Ishikawa (cell line): ENCODE measurements around the gene SZRD1.

Experiments used
- CEBPB ChIP-seq: IDR thresholded peaks from 2 replicates; pipeline ENCODE4 v1.6.1; 2012
- CREB1 ChIP-seq: IDR thresholded peaks from 2 replicates; pipeline ENCODE4 v1.6.1; 2012; ENCODE audit warnings: low read depth
- EGR1 ChIP-seq: IDR thresholded peaks from 2 replicates; pipeline ENCODE4 v1.6.1; 2012
- EP300 ChIP-seq: IDR thresholded peaks from 2 replicates; pipeline ENCODE4 v1.6.1; 2012; ENCODE audit warnings: borderline replicate concordance
- FOXM1 ChIP-seq: IDR thresholded peaks from 2 replicates; pipeline ENCODE4 v1.6.1; 2012; ENCODE audit warnings: low read depth, borderline replicate concordance
- NFIC ChIP-seq: IDR thresholded peaks from 2 replicates; pipeline ENCODE4 v1.6.1; 2012
- RAD21 ChIP-seq: IDR thresholded peaks from 2 replicates; pipeline ENCODE4 v1.6.1; 2012; ENCODE audit warnings: low read depth
- TAF1 ChIP-seq: IDR thresholded peaks from 2 replicates; pipeline ENCODE4 v1.6.1; 2012; ENCODE audit warnings: low read depth, mild to moderate bottlenecking
- TCF12 ChIP-seq: IDR thresholded peaks from 2 replicates; pipeline ENCODE4 v1.6.1; 2012; ENCODE audit warnings: low read depth
- TEAD4 ChIP-seq: IDR thresholded peaks from 2 replicates; pipeline ENCODE4 v1.6.1; 2012
- YY1 ChIP-seq: IDR thresholded peaks from 2 replicates; pipeline ENCODE4 v1.6.1; 2012; ENCODE audit warnings: low read depth
- ZBTB7A ChIP-seq: IDR thresholded peaks from 2 replicates; pipeline ENCODE4 v1.6.1; 2012; ENCODE audit warnings: low read depth
- TF ChIP-seq, protein P1 (sequence below): IDR thresholded peaks from 2 replicates; pipeline ENCODE4 v1.6.1; 2012
- TF ChIP-seq, protein P2 (sequence below): IDR thresholded peaks from 2 replicates; pipeline ENCODE4 v1.6.1; 2012; ENCODE audit warnings: low read depth, mild to moderate bottlenecking
- TF ChIP-seq, protein P3 (sequence below): IDR thresholded peaks from 2 replicates; pipeline ENCODE4 v1.6.1; 2012

SZRD1 gene

DNA sequence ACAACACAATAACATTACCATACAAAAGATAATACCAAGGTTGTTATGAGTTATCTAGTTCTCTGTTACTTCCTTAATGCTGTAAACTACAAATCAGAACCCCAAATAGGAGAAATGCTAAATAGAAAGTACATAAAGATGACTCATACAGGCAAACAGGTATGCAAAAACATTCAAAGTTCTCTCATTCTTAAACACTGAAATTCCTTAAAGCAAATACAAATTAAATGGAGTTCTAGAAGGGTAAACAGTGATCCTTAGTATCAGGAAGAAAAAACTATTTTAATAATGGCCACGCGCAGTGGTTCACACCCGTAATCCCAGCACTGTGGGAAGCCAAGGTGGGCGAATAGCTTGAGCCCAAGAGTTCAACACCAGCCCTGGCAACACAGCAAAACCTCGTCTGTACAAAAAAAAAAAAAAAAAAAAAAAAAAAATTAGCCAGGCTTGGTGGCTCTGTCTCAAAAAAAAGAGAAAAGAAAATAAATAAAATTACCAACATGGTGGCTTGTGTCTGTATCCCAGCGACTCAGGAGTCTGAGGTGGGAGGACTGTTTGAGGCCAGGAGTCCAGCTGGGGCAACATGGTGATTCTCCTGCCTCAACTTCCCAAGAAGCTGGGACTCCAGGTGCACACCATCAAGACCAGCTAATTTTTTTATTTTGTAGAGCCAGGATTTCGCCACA lies 32.2 kb upstream of the SZRD1 start:
- TF ChIP-seq TCF12 (no peak), TEAD4 (no peak), ZBTB7A (no peak), NFIC (no peak), RAD21 (no peak), EP300 (no peak), YY1 (no peak), FOXM1 (no peak), CEBPB (no peak), TAF1 (no peak), CREB1 (no peak), EGR1 (no peak)
- TF ChIP-seq, protein P1, sequence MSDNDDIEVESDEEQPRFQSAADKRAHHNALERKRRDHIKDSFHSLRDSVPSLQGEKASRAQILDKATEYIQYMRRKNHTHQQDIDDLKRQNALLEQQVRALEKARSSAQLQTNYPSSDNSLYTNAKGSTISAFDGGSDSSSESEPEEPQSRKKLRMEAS: no peak
- TF ChIP-seq, protein P2, sequence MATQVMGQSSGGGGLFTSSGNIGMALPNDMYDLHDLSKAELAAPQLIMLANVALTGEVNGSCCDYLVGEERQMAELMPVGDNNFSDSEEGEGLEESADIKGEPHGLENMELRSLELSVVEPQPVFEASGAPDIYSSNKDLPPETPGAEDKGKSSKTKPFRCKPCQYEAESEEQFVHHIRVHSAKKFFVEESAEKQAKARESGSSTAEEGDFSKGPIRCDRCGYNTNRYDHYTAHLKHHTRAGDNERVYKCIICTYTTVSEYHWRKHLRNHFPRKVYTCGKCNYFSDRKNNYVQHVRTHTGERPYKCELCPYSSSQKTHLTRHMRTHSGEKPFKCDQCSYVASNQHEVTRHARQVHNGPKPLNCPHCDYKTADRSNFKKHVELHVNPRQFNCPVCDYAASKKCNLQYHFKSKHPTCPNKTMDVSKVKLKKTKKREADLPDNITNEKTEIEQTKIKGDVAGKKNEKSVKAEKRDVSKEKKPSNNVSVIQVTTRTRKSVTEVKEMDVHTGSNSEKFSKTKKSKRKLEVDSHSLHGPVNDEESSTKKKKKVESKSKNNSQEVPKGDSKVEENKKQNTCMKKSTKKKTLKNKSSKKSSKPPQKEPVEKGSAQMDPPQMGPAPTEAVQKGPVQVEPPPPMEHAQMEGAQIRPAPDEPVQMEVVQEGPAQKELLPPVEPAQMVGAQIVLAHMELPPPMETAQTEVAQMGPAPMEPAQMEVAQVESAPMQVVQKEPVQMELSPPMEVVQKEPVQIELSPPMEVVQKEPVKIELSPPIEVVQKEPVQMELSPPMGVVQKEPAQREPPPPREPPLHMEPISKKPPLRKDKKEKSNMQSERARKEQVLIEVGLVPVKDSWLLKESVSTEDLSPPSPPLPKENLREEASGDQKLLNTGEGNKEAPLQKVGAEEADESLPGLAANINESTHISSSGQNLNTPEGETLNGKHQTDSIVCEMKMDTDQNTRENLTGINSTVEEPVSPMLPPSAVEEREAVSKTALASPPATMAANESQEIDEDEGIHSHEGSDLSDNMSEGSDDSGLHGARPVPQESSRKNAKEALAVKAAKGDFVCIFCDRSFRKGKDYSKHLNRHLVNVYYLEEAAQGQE: no peak

DNA sequence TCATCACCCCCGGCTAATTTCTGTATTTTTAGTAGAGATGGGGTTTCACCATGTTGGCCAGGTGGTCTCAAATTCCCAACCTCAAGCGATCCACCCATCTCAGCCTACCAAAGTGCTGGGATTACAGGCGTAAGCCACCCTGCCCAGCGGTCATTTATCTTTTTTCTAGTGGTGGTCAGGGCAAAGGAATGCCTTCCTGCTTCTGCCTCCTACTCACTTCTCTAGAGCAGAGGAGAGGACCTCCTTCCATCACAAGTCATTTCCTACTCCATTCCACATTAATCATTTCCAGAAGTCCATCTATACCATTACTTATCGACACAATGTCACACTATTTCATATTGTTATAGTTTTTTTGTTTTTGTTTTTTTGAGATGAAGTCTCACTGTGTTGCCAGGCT lies 28.1 kb upstream of the SZRD1 start:
- no peak for TF ChIP-seq RAD21
- TF ChIP-seq TAF1: no peak
- TF ChIP-seq CEBPB: no peak
- no peak for TF ChIP-seq TCF12
- TF ChIP-seq, protein P3, sequence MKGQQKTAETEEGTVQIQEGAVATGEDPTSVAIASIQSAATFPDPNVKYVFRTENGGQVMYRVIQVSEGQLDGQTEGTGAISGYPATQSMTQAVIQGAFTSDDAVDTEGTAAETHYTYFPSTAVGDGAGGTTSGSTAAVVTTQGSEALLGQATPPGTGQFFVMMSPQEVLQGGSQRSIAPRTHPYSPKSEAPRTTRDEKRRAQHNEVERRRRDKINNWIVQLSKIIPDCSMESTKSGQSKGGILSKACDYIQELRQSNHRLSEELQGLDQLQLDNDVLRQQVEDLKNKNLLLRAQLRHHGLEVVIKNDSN: no peak
- TF ChIP-seq, protein P1: no peak
- no peak for TF ChIP-seq CREB1
- TF ChIP-seq FOXM1: no peak
- TF ChIP-seq YY1: no peak
- TF ChIP-seq NFIC: no peak
- no peak for TF ChIP-seq EGR1
- TF ChIP-seq ZBTB7A: no peak
- no peak for TF ChIP-seq EP300
- TF ChIP-seq, protein P2: no peak
- TF ChIP-seq TEAD4: no peak

DNA sequence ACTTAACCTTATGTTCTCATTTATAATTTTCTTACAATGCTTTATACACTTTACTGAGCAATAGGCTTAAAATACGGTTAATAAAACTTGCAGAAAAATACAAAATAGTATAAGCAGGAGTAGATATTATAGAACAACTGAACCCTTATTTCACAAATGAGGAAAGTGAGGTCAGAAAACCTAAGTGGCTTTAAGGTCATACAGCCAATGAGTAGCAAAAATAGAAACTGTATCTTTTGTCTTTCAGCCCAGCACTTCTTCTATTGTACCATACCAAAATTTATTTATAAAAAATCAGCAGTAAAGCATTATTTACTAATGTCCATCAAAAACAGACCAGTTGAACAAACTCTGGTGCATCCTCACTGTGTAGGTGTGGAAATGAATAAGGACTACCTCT lies 26.4 kb upstream of the SZRD1 start:
- TF ChIP-seq, protein P1: no peak
- TF ChIP-seq EGR1 (no peak), NFIC (no peak), EP300 (no peak), CEBPB (no peak), YY1 (no peak), ZBTB7A (no peak), TCF12 (no peak), TEAD4 (no peak), CREB1 (no peak)

DNA sequence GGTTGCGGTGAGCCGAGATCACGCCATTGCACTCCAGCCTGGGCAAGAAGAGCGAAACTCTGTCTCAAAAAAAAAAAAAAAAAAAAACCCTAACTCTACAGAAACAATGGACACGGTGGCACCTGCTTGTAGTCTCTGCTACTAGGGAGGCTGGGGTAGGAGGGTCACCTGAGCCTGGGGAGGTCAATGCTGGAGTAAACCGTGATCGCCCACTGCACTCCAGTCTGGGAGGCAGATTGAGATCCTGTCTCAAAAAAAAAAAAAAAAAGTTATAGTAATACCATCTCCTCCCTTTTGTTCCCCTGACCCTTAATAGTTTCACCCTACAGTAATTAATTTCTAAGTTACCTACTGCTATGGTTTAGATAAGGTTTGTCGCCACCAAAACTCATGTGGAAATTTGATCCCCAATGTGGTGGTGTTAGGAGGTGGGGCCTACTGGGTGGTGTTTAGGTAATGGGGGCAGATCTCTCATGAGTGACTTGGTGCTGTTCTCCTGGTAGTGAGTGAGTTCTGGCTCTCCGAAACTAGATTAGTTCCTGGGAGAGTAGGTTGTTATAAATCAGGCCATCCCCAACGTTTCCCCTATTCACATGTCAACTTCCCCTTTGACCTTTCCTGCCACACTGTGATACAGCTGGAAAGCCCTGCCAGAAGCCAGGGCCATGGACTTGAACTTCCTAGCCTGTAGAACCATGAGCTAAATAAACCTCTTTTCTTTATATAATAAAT lies 24.5 kb upstream of the SZRD1 start:
- TF ChIP-seq CREB1 (no peak), YY1 (no peak), CEBPB (no peak), RAD21 (no peak), TEAD4 (no peak), TCF12 (no peak), NFIC (no peak), EGR1 (no peak), ZBTB7A (no peak), TAF1 (no peak)
- TF ChIP-seq, protein P3: no peak
- TF ChIP-seq, protein P1: no peak
- TF ChIP-seq, protein P2: no peak
